Osteoblast (primary cell): Measurements from ENCODE around the gene FLG. TPM values are rescaled to one million over a fixed set of nuclear protein-coding genes. Genes with fewer than 3 reads are reported as not detected.

Experiments
- DNase-seq: peaks from one replicate; pipeline ENCODE4 v3.0.0; 2011; ENCODE audit warnings: low spot score, mixed read lengths; ENCODE audit not compliant: insufficient read length; ENCODE audit errors: missing footprints
- H2AFZ ChIP-seq: 2 replicates; pipeline ENCODE4 v1.6.0; 2011; ENCODE audit warnings: mild to moderate bottlenecking, low read length
- H3K27ac ChIP-seq: 2 replicates; pipeline ENCODE4 v1.5.1; 2011; ENCODE audit warnings: mild to moderate bottlenecking, low read depth, low read length, moderate library complexity
- H3K27me3 ChIP-seq: 2 replicates; pipeline ENCODE4 v1.6.0; 2012; ENCODE audit warnings: mild to moderate bottlenecking, control low read depth, inconsistent platforms, low read length, moderate library complexity; ENCODE audit not compliant: insufficient read depth
- H3K36me3 ChIP-seq: 2 replicates; pipeline ENCODE4 v1.5.1; 2011; ENCODE audit warnings: mild to moderate bottlenecking, low read length, control low read depth, moderate library complexity; ENCODE audit not compliant: insufficient read depth
- H3K4me1 ChIP-seq: 2 replicates; pipeline ENCODE4 v1.5.1; 2011; ENCODE audit warnings: mild to moderate bottlenecking, low read length, control low read depth, moderate library complexity; ENCODE audit not compliant: insufficient read depth
- H3K4me2 ChIP-seq: 2 replicates; pipeline ENCODE4 v1.6.0; 2011; ENCODE audit warnings: mild to moderate bottlenecking, low read length; ENCODE audit not compliant: insufficient read depth
- H3K4me3 ChIP-seq: fragments of 200-600 bp; sonication (generic); 3 replicates; pipeline ENCODE4 v1.5.1; 2012; ENCODE audit warnings: mild to moderate bottlenecking, low read length, inconsistent platforms; ENCODE audit not compliant: insufficient read depth
- H3K79me2 ChIP-seq: 2 replicates; pipeline ENCODE4 v1.6.0; 2012; ENCODE audit warnings: mild to moderate bottlenecking, low read length, control low read depth, inconsistent platforms; ENCODE audit not compliant: insufficient read depth
- H3K9me3 ChIP-seq: 2 replicates; pipeline ENCODE4 v1.5.1; 2011; ENCODE audit warnings: low read depth, low read length, control low read depth
- H4K20me1 ChIP-seq: 2 replicates; pipeline ENCODE4 v1.6.0; 2012; ENCODE audit warnings: mild to moderate bottlenecking, low read length, control low read depth; ENCODE audit not compliant: insufficient read depth
- total RNA-seq: library from RNA; depleted of rRNA; stranded (reverse); fragments of >200 nt; gene quantifications from 2 replicates; pipeline ENCODE4 v1.2.3, GENCODE V29; 2012
- TF ChIP-seq, protein P1 (sequence below): IDR thresholded peaks from 2 replicates; pipeline ENCODE4 v1.5.1; 2011; ENCODE audit warnings: mild to moderate bottlenecking, low read depth, low read length, moderate library complexity; ENCODE audit errors: extremely low read depth

FLG gene
- 4.4 and 8.3 TPM in 2 replicates for total RNA-seq

DNA sequence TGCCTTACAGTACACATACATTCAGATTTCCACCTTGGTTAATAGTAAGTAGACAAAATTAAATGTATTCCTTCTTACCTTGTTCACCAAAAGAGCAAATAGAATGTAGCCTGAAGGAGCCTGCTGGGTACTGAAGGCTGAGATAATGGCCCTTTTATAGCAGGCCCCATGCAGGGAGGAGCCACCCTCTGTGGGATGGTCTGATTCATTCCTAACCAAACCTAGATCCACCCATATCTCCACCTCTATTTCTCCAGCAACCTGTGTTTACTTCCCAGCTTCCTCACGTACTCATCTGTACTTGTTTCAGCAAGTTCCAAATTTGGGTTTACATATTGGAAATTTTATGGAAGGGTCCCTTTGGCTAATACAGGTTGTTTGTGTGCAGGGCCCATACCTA lies at the start of gene FLG:
Gene FLG, minus strand, starts transcription at position 129 of the 400 bp plus-strand sequence. CDS start 9,783 bp downstream, outside the sequence.
- H3K4me3 ChIP-seq, result no peak within 1 kb of the TSS
- H3K36me3 ChIP-seq, result no peaks in the 10 kb centered on the region
- TF ChIP-seq, protein P1, sequence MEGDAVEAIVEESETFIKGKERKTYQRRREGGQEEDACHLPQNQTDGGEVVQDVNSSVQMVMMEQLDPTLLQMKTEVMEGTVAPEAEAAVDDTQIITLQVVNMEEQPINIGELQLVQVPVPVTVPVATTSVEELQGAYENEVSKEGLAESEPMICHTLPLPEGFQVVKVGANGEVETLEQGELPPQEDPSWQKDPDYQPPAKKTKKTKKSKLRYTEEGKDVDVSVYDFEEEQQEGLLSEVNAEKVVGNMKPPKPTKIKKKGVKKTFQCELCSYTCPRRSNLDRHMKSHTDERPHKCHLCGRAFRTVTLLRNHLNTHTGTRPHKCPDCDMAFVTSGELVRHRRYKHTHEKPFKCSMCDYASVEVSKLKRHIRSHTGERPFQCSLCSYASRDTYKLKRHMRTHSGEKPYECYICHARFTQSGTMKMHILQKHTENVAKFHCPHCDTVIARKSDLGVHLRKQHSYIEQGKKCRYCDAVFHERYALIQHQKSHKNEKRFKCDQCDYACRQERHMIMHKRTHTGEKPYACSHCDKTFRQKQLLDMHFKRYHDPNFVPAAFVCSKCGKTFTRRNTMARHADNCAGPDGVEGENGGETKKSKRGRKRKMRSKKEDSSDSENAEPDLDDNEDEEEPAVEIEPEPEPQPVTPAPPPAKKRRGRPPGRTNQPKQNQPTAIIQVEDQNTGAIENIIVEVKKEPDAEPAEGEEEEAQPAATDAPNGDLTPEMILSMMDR, result no peak
- no peak within 1 kb of the TSS for H3K4me2 ChIP-seq
- no peaks in the 10 kb centered on the region for H3K9me3 ChIP-seq
- H2AFZ ChIP-seq, result no peak within 1 kb of the TSS
- H3K4me1 ChIP-seq, result peaks cover 4% of the 10 kb centered on the region
- H3K27ac ChIP-seq, result no peak within 1 kb of the TSS
- no peaks in the 10 kb centered on the region for H3K27me3 ChIP-seq
- no peak for DNase-seq
- no peaks in the 10 kb centered on the region for H4K20me1 ChIP-seq
- H3K79me2 ChIP-seq, result no peaks in the 10 kb centered on the region

DNA sequence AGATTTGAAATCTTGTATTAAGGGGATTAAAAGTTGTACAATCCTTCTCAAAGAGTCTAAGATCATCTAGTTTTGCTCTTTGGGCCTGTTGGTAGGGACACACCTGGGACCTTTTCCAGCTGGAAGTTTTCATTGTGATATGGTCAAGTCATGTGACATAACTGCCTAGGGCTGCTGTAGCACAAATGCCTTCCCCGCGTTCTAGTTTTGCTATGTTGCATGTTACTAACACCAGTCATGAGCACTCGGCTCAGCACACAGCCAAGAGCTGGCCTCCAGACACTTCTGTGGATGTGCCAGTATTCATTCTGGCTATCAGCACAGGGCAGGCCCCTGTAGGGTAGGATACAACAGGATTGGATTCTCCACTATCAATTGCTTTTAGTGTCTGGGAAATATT lies 49.4 kb upstream of the FLG start:
- H3K4me1 ChIP-seq, result no peaks in the 10 kb centered on the region
- no peak overlapping the region for H3K4me3 ChIP-seq
- no peak overlapping the region for H3K27ac ChIP-seq
- H3K4me2 ChIP-seq, result no peak overlapping the region
- no peaks in the 10 kb centered on the region for H3K9me3 ChIP-seq
- no peaks in the 10 kb centered on the region for H3K79me2 ChIP-seq
- DNase-seq, result no peak
- no peaks in the 10 kb centered on the region for H3K36me3 ChIP-seq
- no peak overlapping the region for H2AFZ ChIP-seq
- H4K20me1 ChIP-seq, result no peaks in the 10 kb centered on the region
- H3K27me3 ChIP-seq, result no peaks in the 10 kb centered on the region
- TF ChIP-seq, protein P1, result no peak

DNA sequence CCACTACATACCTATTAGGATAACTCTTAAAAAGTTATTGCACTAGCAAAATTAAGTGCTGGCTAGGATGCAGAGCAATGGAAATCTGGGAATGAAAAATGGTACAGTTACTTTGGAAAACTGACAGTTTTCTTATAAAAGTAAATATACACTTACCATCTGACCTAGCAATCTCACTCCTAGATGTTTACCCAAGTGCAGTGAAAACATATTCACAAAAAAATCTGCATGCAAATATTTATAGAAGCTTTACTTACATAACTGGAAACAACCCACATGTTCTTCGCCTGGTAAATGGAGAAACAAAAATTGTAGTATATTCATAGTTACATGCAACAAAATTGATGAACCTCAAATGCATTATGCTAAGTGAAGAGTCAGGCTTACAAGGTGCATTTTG lies 47.6 kb upstream of the FLG start:
- H3K36me3 ChIP-seq, result no peaks in the 10 kb centered on the region
- H4K20me1 ChIP-seq, result no peaks in the 10 kb centered on the region
- H2AFZ ChIP-seq, result no peak overlapping the region
- H3K27ac ChIP-seq, result no peak overlapping the region
- H3K9me3 ChIP-seq, result no peaks in the 10 kb centered on the region
- H3K79me2 ChIP-seq, result no peaks in the 10 kb centered on the region
- TF ChIP-seq, protein P1, result no peak
- no peaks in the 10 kb centered on the region for H3K27me3 ChIP-seq
- DNase-seq, result no peak
- no peak overlapping the region for H3K4me3 ChIP-seq
- H3K4me2 ChIP-seq, result no peak overlapping the region
- no peaks in the 10 kb centered on the region for H3K4me1 ChIP-seq

DNA sequence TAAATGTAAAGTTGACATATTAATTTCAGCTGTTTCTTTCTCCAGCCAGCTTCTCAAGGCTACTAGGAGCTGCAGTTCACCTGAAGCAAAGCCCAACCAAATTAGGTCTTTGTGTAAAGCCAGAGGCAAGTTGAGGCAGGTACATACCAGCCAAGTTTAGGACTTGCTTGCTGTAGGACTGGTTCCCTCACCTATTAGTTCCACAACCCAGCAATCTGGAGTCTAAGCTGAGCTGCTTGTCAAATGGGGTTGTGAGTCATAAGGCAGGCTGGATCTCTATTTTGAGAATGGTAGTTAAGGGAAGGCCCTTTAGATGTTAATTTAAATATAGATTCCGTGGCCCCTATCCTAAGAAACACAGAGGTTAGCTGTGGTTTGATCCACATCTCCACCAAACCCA lies 42.4 kb upstream of the FLG start:
- Histone ChIP-seq H3K4me3 (no peak overlapping the region), H3K79me2 (no peaks in the 10 kb centered on the region), H3K9me3 (no peaks in the 10 kb centered on the region), H2AFZ (no peak overlapping the region), H3K4me1 (no peaks in the 10 kb centered on the region), H3K36me3 (no peaks in the 10 kb centered on the region), H3K27ac (no peak overlapping the region), H3K27me3 (no peaks in the 10 kb centered on the region), H3K4me2 (no peak overlapping the region), H4K20me1 (no peaks in the 10 kb centered on the region)
- no peak for DNase-seq
- TF ChIP-seq, protein P1, result no peak
